Pancreas (tissue), 10 donors: ENCODE measurements around the gene SNN. TPM values are rescaled to one million over a fixed set of nuclear protein-coding genes. Genes with fewer than 3 reads are reported as not detected.
A peak's percentile ranks its signal among the peaks of the same experiment; 100 is the strongest.

Experiments
- ATAC-seq, 4 donors: fragments of 200-7000 bp; cut with Tn5 transposase; one replicate each; pipeline versions ENCODE4 v1.8.0 to v1.9.1; 2020; ENCODE audit warnings: mild to moderate bottlenecking in 4 of 4, moderate library complexity in 4 of 4
- DNase-seq, 6 donors: peaks; one replicate each; pipeline ENCODE4 v3.0.0-alpha.2; 2020
- FAIRE-seq: peaks from 2 replicates; lab custom pipeline; 2012; peaks lifted over from hg19 to GRCh38; lab: Jason Lieb, UNC
- H3K27ac ChIP-seq, 4 donors: fragments of 200-600 bp; sonication (generic); 1 replicate in 3 of 4; 2 replicates in 1 of 4; pipeline versions ENCODE4 v1.5.0 to v1.8.0; 2020
- H3K27me3 ChIP-seq, 4 donors: fragments of 200-600 bp; one replicate each; pipeline ENCODE4 v1.8.0; 2021
- H3K36me3 ChIP-seq, 3 donors: fragments of 200-600 bp; sonication (generic) in 1 of 3; one replicate each; pipeline versions ENCODE4 v1.5.0 to v1.8.0; 2020 to 2021
- H3K4me1 ChIP-seq, 3 donors: fragments of 200-600 bp; one replicate each; pipeline ENCODE4 v1.8.0; 2021
- H3K4me3 ChIP-seq, 4 donors: fragments of 200-600 bp; sonication (generic) in 2 of 4; one replicate each; pipeline versions ENCODE4 v1.5.0 to v1.8.0; 2020 to 2021
- H3K9me3 ChIP-seq, 4 donors: fragments of 200-600 bp; one replicate each; pipeline ENCODE4 v1.8.0; 2021
- WGBS, 2 donors: extraction: QIAGEN DNeasy Blood & Tissue Kit; methylation state at CpG; one replicate each; pipeline ENCODE4 v1.1.7; 2013; 5-methylcytosine and 5-hydroxymethylcytosine counted together
- intact Hi-C, 3 donors: fragments of 100-400 bp; cut with DNase I; formaldehyde crosslinking; loops; one replicate each; pipeline versions ENCODE4 v1.11.1 to v1.14.2; 2022
- polyA plus RNA-seq, 2 donors: library from polyadenylated mRNA; stranded (reverse); fragments of 200-250 nt; gene quantifications; one replicate each; pipeline ENCODE4 v1.2.3, GENCODE V29; 2013
- total RNA-seq, 6 donors: library from RNA; stranded (reverse); fragmentation: NEBNext Ultra II Directional in 4 of 6; extraction: Animal tissue kit (Norgen Biotek cat#: 25700) in 4 of 6; gene quantifications; one replicate each; pipeline versions ENCODE4 v1.2.1 to v1.2.4, GENCODE V29; 2021 to 2023
- TF ChIP-seq, protein P1 (sequence below), 4 donors: fragments of 200-600 bp; sonication (generic) in 3 of 4; IDR thresholded peaks; one replicate each; pipeline versions ENCODE4 v1.5.0 to v1.8.0; 2021; ENCODE audit warnings: antibody characterized with exemption in 4 of 4
- donor health status: healthy with polysubstance abuse.
- donor health status: DM: no; HTN: no; CAD: no; lungs with moderate emphysema.
- donor health status: DM: no; HTN: no; CAD: no.
- donor health status: control.
- donor health status: control.
- donor health status: Bipolar disorder and iron deficiency.
- donor health status: DM: yes; HTN: yes; CAD: no.
- donor health status: DM: no; HTN: no; CAD: no.
- donor health status: DM: no; HTN: no; CAD: no.
- donor health status: DM: yes; HTN: yes; CAD: no.

The SNN gene
- total and polyA plus RNA-seq, 8 donors: 3.9 to 10.6 (median 4.5) TPM

DNA sequence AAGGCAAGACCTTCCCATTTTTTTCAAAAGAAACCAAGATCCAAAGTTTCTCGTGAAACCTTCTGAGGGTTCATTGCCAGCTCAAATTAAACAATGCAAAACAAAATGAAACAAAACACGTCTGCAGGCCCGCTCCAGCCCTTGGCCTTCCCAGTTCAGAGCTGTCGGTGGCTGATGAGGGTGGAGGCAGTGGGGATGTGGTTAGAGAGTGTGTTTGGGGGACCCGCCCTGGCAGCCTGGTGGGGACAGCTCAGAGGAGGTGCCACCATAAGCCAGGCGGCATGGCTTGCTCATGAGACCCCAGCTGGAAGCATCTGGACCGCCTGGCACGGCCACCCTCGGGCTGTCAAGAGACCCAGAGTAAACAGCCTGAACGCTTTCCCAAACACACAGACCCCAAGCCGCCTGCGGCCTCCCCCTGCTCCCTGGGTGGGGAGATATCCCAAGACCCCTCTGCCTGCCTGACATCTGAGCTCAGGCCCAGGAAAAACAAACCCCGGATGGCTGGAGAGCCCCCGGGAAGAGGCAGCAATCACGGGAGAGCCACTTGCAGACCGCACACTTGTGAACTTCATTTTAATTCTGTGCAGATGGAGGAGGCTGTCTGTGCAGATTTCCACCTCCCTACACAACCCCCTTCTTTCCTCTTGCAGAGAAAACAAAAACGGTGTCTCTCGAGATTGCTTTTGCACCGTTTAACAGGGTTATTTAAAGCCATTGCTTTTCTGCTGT lies 46.2 kb upstream of the SNN start:
- 63 to 71% methylated on average over 19 of the region's 19 CpGs for WGBS, 2 donors
- Histone ChIP-seq H3K27me3 (no peaks in the 10 kb centered on the region), H3K27ac (no peak overlapping the region), H3K4me1 (no peaks in the 10 kb centered on the region), H3K9me3 (no peaks in the 10 kb centered on the region), H3K36me3 (no peaks in the 10 kb centered on the region), H3K4me3 (no peak overlapping the region)
- no peak for FAIRE-seq
- intact Hi-C loops: no loop called here
- ATAC-seq: no peak
- no peak for DNase-seq
- TF ChIP-seq, protein P1, sequence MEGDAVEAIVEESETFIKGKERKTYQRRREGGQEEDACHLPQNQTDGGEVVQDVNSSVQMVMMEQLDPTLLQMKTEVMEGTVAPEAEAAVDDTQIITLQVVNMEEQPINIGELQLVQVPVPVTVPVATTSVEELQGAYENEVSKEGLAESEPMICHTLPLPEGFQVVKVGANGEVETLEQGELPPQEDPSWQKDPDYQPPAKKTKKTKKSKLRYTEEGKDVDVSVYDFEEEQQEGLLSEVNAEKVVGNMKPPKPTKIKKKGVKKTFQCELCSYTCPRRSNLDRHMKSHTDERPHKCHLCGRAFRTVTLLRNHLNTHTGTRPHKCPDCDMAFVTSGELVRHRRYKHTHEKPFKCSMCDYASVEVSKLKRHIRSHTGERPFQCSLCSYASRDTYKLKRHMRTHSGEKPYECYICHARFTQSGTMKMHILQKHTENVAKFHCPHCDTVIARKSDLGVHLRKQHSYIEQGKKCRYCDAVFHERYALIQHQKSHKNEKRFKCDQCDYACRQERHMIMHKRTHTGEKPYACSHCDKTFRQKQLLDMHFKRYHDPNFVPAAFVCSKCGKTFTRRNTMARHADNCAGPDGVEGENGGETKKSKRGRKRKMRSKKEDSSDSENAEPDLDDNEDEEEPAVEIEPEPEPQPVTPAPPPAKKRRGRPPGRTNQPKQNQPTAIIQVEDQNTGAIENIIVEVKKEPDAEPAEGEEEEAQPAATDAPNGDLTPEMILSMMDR (IDR thresholded peaks at IDR 0.05): no peak

DNA sequence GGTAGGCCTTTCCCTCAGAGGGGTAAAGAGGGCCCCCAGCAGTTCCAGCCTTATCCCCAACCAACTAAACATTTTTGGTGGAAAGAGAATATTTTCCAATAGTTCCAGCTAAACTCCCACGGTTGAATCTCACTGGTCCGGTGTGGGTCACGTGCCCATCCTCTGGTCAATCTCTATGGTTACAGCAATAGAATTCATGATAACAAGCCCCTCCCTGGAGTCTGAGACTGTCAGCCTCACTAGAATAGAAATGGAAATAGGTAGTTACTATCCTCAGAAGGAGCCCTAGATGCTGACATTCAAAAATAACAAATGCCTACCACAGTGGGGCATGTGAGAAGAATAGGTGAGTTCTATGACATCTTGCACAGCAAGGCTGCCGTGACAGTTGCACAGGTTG lies 44.0 kb upstream of the SNN start:
- intact Hi-C loops: no loop called here
- DNase-seq (no peak), ATAC-seq (no peak), FAIRE-seq (no peak)
- no peaks in the 10 kb centered on the region for H3K27me3 ChIP-seq
- no peaks in the 10 kb centered on the region for H3K9me3 ChIP-seq
- H3K4me3 ChIP-seq: no peak overlapping the region
- peak overlapping the region in 1 of 4 donors; percentile 54 for H3K27ac ChIP-seq
- TF ChIP-seq, protein P1 (IDR thresholded peaks at IDR 0.05): no peak
- no peaks in the 10 kb centered on the region for H3K4me1 ChIP-seq
- WGBS, 2 donors: 80 to 100% methylated on average over 4 of the region's 4 CpGs
- no peaks in the 10 kb centered on the region for H3K36me3 ChIP-seq

DNA sequence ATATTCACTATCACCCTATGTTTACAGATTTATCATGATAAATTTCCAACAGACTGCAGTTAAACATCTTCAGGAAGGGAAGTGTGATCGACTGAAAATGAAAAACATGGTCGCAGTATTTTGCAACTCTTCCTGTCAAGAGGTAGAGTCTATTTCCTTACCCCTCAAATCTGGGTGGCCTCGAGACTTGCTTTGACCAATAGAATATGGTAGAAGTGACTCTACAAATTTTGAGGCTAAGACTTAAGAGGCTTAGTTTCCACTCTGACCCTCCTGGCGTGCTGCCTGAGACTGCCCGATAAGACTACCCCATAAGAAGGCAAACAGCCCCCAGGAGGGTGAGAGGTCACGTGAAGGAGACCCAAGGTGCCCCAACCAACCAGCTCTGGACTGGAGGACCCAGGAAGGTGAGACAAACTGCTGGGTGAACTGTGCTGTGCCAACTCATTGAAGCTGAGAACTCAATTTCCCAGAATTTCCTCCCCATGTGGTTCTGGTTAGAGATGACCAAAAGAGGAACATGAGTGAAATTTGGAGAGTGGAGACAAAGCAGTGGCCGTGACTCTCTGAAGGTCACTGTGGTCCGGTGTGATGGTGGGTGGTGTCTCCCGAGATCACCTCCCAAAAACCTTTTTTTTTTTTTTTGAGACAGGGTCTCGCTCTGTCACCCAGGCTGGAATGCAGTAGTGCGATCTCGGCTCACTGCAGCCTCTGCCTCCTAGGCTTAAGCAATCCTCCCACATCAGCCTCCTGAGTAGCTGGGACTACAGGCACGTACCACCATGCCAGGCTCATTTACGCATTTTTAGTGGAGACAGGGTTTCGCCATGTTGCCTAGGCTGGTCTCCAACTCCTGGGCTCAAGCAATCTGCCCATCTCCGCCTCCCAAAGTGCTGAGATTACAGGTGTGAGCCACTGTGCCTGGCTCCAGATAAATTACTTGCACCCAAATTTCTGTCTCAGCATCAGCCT lies 43.3 kb upstream of the SNN start:
- DNase-seq: no peak
- Histone ChIP-seq H3K4me3 (no peak overlapping the region), H3K9me3 (no peaks in the 10 kb centered on the region), H3K27me3 (no peaks in the 10 kb centered on the region), H3K27ac (peak overlapping the region in 1 of 4 donors; percentile 54), H3K4me1 (peaks cover 0 to 2% (median 2%) of the 10 kb centered on the region in 3 donors), H3K36me3 (no peaks in the 10 kb centered on the region)
- intact Hi-C loops: no loop called here
- no peak for FAIRE-seq
- 75 to 77% methylated on average over 16 of the region's 16 CpGs for WGBS, 2 donors
- TF ChIP-seq, protein P1 (IDR thresholded peaks at IDR 0.05): no peak
- ATAC-seq: peak in 2 of 4 donors; percentile 41

DNA sequence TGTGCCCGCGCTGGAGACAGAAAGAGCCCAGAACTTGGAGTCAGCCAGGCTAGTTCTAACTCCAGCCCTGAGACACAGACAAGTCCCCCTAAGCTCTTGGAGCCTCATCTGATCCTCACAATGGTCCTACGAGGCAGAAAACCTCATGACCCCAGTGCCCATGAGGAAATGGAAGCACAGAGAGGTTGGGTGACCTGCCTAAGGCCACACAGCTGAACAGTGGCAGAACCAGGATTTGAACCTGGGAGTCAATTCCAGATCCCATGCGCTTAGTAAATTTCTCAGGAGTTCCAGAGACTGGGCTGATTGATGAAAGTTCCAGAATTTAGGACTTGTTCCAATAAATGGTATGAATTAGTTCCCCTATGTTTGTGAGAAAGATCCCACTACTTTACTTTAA lies 42.5 kb upstream of the SNN start:
- TF ChIP-seq, protein P1 (IDR thresholded peaks at IDR 0.05): no peak
- DNase-seq (no peak), FAIRE-seq (no peak), ATAC-seq (no peak)
- intact Hi-C loops: no loop called here
- Histone ChIP-seq H3K4me1 (peaks cover 0 to 6% (median 4%) of the 10 kb centered on the region in 3 donors), H3K27ac (no peak overlapping the region), H3K9me3 (no peaks in the 10 kb centered on the region), H3K4me3 (no peak overlapping the region), H3K36me3 (no peaks in the 10 kb centered on the region), H3K27me3 (no peaks in the 10 kb centered on the region)
- 74 to 78% methylated on average over 4 of the region's 4 CpGs for WGBS, 2 donors
